ENCODE measurements around the gene VSIG10. TPM values are rescaled to one million over a fixed set of nuclear protein-coding genes. Genes with fewer than 3 reads are reported as not detected.
A peak's percentile ranks its signal among the peaks of the same experiment; 100 is the strongest.
"Not testable (repeated sequence)": the region's sequence is repeated elsewhere in the genome, so short reads cannot be mapped to it uniquely, and the experiment has no call there.

Gene VSIG10
- polyA plus RNA-seq, 1 donor: 12.0 TPM

GRCh38 chr12:118032188-118032587, 71.6 kb downstream of the VSIG10 start:
- DNase-seq: no peak

DNA sequence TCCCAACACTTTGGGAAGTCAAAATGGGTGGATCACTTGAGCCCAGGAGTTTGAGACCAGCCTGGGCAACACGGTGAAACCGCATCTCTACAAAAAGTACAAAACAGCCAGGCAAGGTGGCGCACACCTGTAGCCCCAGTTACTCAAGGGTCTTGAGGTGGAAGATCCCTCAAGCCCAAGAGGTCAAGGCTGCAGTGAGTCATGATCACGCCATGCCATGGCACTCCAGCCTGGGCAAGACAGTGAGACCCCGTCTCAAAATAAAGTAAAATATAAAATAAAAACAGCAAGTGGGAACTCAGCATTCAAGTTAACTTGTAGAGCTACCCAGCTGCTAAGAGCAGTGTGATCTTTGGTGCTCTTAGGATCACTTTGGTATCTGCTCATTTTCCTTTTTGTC, 74.6 kb downstream of the VSIG10 start:
- no peak for DNase-seq

GRCh38 chr12:118025168-118025567, 78.6 kb downstream of the VSIG10 start:
- DNase-seq: no peak

- DNase-seq: no peak
These were observed 80.4 kb downstream of the VSIG10 start for GRCh38 chr12:118023301-118023860.

DNA sequence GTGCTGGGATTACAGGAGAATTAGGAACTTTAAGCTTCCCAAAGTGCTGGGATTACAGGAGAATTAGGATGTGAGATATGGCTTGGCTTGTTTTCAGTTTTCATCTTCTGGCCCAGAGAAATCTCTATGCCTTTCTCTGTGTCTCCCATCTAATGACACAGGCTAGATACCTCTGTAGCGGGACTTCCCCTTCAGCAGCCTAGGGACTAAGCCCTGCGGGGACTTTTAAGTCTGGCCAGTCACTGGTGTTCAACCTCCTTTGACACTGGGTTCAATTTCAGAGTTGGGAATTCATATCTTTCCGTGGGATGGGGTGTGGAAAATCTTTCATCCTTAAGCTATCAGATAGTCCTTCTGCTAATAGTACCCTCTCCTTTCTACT, 81.1 kb downstream of the VSIG10 start:
- no peak for DNase-seq

DNA sequence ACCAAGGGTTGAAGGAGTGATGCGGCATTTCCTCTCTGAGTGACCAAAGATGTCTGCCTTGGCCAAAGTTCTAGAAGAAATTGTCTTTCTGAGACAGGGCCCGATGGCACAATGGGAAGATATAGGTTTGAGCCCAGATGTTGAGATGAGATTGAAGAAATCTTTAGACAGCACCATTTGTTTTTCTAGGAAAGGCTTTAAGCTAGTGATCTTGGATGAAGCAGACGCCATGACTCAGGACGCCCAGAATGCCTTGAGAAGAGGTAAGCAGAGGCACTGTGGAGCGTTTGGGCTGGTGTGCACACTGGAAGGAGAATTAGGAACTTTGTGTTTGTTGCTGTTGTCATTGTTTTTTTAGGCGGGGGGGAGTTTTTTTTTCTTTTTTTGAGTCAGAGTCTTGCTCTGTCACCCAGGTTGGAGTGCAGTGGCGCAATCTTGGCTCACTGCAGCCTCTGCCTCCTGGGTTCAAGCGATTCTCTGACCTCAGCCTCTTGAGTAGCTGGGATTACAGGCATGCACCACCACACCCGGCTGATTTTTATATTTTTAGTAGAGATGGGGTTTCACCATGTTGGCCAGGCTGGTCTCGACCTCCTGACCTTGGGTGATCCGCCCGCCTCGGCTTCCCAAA, 81.6 kb downstream of the VSIG10 start:
- not testable (repeated sequence) for DNase-seq

- no peak for DNase-seq
These were observed 83.8 kb downstream of the VSIG10 start for GRCh38 chr12:118020036-118020435.

- no peak for DNase-seq
These were observed 85.9 kb downstream of the VSIG10 start for GRCh38 chr12:118017926-118018325.

- peak; percentile 96 for DNase-seq
These were observed 87.2 kb downstream of the VSIG10 start, which contains the start of gene RFC5 for GRCh38 chr12:118016424-118017264. Gene RFC5 (plus strand): TSS chr12:118016703. CDS start chr12:118016828, 125 bp downstream.

DNA sequence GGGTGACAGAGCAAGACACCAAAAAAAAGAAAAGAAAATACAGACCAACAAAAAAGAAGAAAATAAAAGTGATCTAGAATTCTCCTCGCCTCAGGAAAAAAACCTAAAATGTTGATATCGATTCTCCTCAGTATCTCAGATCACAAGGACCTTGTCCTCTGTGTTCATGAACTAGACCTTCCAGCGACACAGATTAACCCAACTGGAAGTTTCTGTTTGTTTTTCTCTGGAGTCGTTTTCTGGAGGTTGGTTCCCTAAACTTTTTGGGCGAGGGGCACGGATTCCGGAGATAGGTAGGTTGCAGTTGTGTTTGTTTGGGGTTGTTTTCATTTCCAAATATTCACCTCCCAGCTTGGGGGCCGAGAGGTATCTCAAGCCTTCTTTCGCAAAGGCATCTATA, 87.9 kb downstream of the VSIG10 start:
- no peak for DNase-seq

- DNase-seq: no peak
These were observed 88.5 kb downstream of the VSIG10 start for GRCh38 chr12:118015306-118015705.

Other genes with a start within 250 kb of the VSIG10 start
- gene KSR2, start 135.0 kb downstream of the VSIG10 start, polyA plus RNA-seq (ENCODE audit: insufficient read length): not detected
- gene RFC5, start 87.3 kb downstream of the VSIG10 start, polyA plus RNA-seq (ENCODE audit: insufficient read length): 11.5 TPM
- gene WSB2, start 42.8 kb downstream of the VSIG10 start, polyA plus RNA-seq (ENCODE audit: insufficient read length): 60.0 TPM
- 141 TPM for gene PEBP1, start 32.1 kb upstream of the VSIG10 start, polyA plus RNA-seq (ENCODE audit: insufficient read length)

Data from hindlimb muscle (tissue), 1 donor.